Fibroblast of skin of right quadriceps (primary cell): ENCODE measurements around the gene WDPCP.
"Not testable (repeated sequence)": the region's sequence is repeated elsewhere in the genome, so short reads cannot be mapped to it uniquely, and the experiment has no call there.

Experiments
- DNase-seq: peaks from one replicate; pipeline ENCODE4 v3.0.0-alpha.2; 2013

Gene WDPCP

GRCh38 chr2:63444565-63445288, 143.6 kb downstream of the WDPCP start:
- no peak for DNase-seq

- DNase-seq = peak; percentile 11
Observed at GRCh38 chr2:63440612-63441011, 147.7 kb downstream of the WDPCP start.

- no peak for DNase-seq
Observed at GRCh38 chr2:63438181-63438580, 150.1 kb downstream of the WDPCP start.

GRCh38 chr2:63436488-63436887, 151.8 kb downstream of the WDPCP start:
- DNase-seq = no peak

- no peak for DNase-seq
Observed at GRCh38 chr2:63435070-63435469, 153.2 kb downstream of the WDPCP start.

- DNase-seq = no peak
Observed at GRCh38 chr2:63434024-63435001, 154.0 kb downstream of the WDPCP start.

GRCh38 chr2:63432373-63432772, 155.9 kb downstream of the WDPCP start:
- DNase-seq = peak; percentile 38

GRCh38 chr2:63425606-63426005, 162.7 kb downstream of the WDPCP start:
- DNase-seq = peak; percentile 44

GRCh38 chr2:63425079-63425416, 163.2 kb downstream of the WDPCP start:
- no peak for DNase-seq

- DNase-seq = peak; percentile 28
Observed at GRCh38 chr2:63424329-63425078, 163.8 kb downstream of the WDPCP start.

GRCh38 chr2:63422556-63422955, 165.7 kb downstream of the WDPCP start:
- no peak for DNase-seq

GRCh38 chr2:63408530-63408929, 179.7 kb downstream of the WDPCP start:
- DNase-seq = no peak

GRCh38 chr2:63406641-63407040, 181.6 kb downstream of the WDPCP start:
- no peak for DNase-seq

GRCh38 chr2:63403820-63404219, 184.5 kb downstream of the WDPCP start:
- no peak for DNase-seq

- not testable (repeated sequence) for DNase-seq
Observed at GRCh38 chr2:63402889-63403288, 185.4 kb downstream of the WDPCP start.

GRCh38 chr2:63399156-63399555, 189.1 kb downstream of the WDPCP start:
- no peak for DNase-seq

GRCh38 chr2:63379451-63379850, 208.8 kb downstream of the WDPCP start:
- no peak for DNase-seq

- peak; percentile 8 for DNase-seq
Observed at GRCh38 chr2:63378589-63378988, 209.7 kb downstream of the WDPCP start.

GRCh38 chr2:63374341-63374740, 213.9 kb downstream of the WDPCP start:
- DNase-seq = no peak

- DNase-seq = no peak
Observed at GRCh38 chr2:63372549-63372948, 215.7 kb downstream of the WDPCP start.

- DNase-seq = no peak
Observed at GRCh38 chr2:63369146-63369545, 219.1 kb downstream of the WDPCP start.

- DNase-seq = no peak
Observed at GRCh38 chr2:63364866-63365265, 223.4 kb downstream of the WDPCP start.

GRCh38 chr2:63357722-63358121, 230.6 kb downstream of the WDPCP start:
- not testable (repeated sequence) for DNase-seq
